Adrenal gland (tissue), 12 donors: ENCODE data around the gene TCP11. TPM values are rescaled to one million over a fixed set of nuclear protein-coding genes. Genes with fewer than 3 reads are reported as not detected.

ENCODE experiments used
- DNase-seq, 7 donors: peaks; one replicate each; pipeline ENCODE4 v3.0.0-alpha.2; 2019 to 2020
- H3K27ac ChIP-seq, 5 donors: fragments of 200-600 bp; sonication (generic) in 4 of 5; 1 replicate in 3 of 5; 2 replicates in 2 of 5; pipeline versions ENCODE4 v1.5.1 to v1.8.0; 2016 to 2020; ENCODE audit warnings: mild to moderate bottlenecking in 1 of 5
- H3K27me3 ChIP-seq: fragments of 200-600 bp; 2 replicates; pipeline ENCODE4 v1.8.0; 2021
- H3K36me3 ChIP-seq, 2 donors: fragments of 200-600 bp; replicated peaks in 1 of 2; 1 replicate in 1 of 2; 2 replicates in 1 of 2; pipeline versions ENCODE4 v1.5.1 to v1.8.0; 2018 to 2022
- H3K4me1 ChIP-seq, 2 donors: fragments of 200-600 bp; replicated peaks in 1 of 2; 1 replicate in 1 of 2; 2 replicates in 1 of 2; pipeline versions ENCODE4 v1.5.1 to v1.8.0; 2018 to 2021
- H3K4me3 ChIP-seq, 4 donors: fragments of 200-600 bp; sonication (generic) in 3 of 4; one replicate each; pipeline ENCODE4 v1.5.1; 2016 to 2018
- H3K9me3 ChIP-seq, 3 donors: fragments of 200-600 bp; sonication (generic) in 1 of 3; replicated peaks in 1 of 3; 1 replicate in 2 of 3; 2 replicates in 1 of 3; pipeline versions ENCODE4 v1.5.1 to v1.8.0; 2016 to 2021
- POLR2A ChIP-seq, 2 donors: fragments of 450-650 bp; IDR thresholded peaks; one replicate each; pipeline ENCODE4 v1.6.1; 2017; ENCODE audit warnings: antibody characterized with exemption in 2 of 2, mild to moderate bottlenecking in 2 of 2, moderate library complexity in 1 of 2
- WGBS, 4 donors: extraction: QIAGEN DNeasy Blood & Tissue Kit in 2 of 4; methylation state at CpG; one replicate each; pipeline versions ENCODE4 v1.1.5 to v1.1.7; 2013 to 2017; 5-methylcytosine and 5-hydroxymethylcytosine counted together
- intact Hi-C, 2 donors: fragments of 100-400 bp; cut with DNase I; formaldehyde crosslinking; loops; one replicate each; pipeline versions ENCODE4 v1.14.1 to v1.15.0; 2022 to 2023
- polyA plus RNA-seq, 3 donors: library from polyadenylated mRNA; stranded (reverse); fragments of 200-250 nt in 2 of 3; fragments of 350-450 nt in 1 of 3; fragmentation: Illumina TruSeq in 1 of 3; extraction: RNeasy Lipid Tissue Mini Kit (QIAGEN cat#74804) in 1 of 3; gene quantifications; one replicate each; pipeline ENCODE4 v1.2.3, GENCODE V29; 2013 to 2014
- total RNA-seq, 9 donors: library from RNA; depleted of rRNA in 4 of 9; stranded (reverse); fragments of >200 nt in 4 of 9; fragments of 120-200 nt in 1 of 9; fragmentation: NEBNext Ultra II Directional in 1 of 9; extraction: Animal tissue kit (Norgen Biotek cat#: 25700) in 1 of 9; gene quantifications; one replicate each; pipeline versions ENCODE4 v1.1.0 to v1.2.4, GENCODE V29; 2013 to 2023
- TF ChIP-seq, protein P1 (sequence below), 6 experiments: fragments of 450-650 bp in 4 of 6; fragments of 200-600 bp in 2 of 6; sonication (generic) in 1 of 6; IDR thresholded peaks; 1 replicate in 5 of 6; 2 replicates in 1 of 6; pipeline versions ENCODE4 v1.5.1 to v1.8.0; 2016 to 2021; ENCODE audit warnings: antibody characterized with exemption in 6 of 6, mild to moderate bottlenecking in 2 of 6, moderate library complexity in 1 of 6
- donor health status: healthy with polysubstance abuse.
- donor health status: Bipolar disorder and iron deficiency.
- donor health status: DM: yes; HTN: yes; CAD: no.
- donor health status: DM: no; HTN: no; CAD: no.
- donor health status: DM: no; HTN: no; CAD: no.
- donor health status: DM: yes; HTN: yes; CAD: no.

The TCP11 gene
- total and polyA plus RNA-seq, 12 donors: 0.13 to 0.40 (median 0.28) TPM; not detected in 7

DNA sequence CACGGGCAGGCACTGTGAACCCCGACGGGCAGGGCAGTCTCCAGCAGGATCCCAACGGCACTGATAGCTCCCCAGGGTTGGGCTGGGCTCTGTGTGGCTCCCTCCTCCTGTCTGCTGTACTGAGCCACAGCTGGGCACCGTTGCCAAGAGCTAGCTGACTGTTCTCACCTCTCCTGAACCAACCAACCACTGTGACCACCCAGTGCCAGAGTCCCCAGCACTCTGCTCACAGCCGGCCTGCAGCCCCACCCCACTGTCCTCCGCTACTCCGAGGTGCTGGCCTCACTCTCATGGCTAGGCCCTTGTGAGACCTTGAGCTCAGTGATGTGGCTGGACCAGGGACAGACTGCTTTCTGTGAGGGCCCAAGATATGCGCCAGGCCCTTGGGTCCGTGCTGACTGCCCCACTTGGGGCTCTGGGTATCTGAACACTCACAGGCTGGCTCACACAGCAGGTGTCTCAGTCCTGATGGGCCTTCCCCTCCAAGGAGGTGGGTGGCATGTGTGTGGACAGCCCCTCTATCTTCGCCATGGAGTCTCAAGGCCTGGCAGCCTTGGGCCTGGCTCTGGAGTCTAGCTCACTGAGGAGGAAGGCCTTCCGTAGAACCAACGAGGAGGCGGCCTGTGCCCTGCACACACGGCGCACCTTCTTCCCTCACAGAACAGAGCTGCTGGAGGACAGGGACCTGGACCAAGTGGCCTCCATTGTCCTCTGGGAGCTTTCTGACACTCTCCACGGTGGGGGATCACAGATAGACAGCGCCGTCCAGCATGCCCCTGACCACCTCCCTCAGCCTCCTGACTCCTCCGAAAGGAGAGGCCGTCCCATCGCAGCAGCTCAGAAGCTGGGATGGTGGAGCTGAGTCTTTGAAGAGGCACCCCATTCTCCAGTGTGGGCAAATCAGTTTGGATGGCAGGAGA lies 53.5 kb downstream of the TCP11 start:
- DNase-seq: peak in 6 of 7 donors; percentile 58 to 70 (median 64)
- peaks cover 15 to 26% of the 10 kb centered on the region in 2 donors for H3K4me1 ChIP-seq
- no peaks in the 10 kb centered on the region for H3K27me3 ChIP-seq
- H3K4me3 ChIP-seq: no peak overlapping the region
- intact Hi-C loops: no loop called here
- no peaks in the 10 kb centered on the region for H3K9me3 ChIP-seq
- peaks cover 0 to 86% of the 10 kb centered on the region in 2 donors for H3K36me3 ChIP-seq
- WGBS, 4 donors: 61 to 73% (median 69%) methylated on average over 10 to 22 of the region's 22 CpGs
- TF ChIP-seq, protein P1, sequence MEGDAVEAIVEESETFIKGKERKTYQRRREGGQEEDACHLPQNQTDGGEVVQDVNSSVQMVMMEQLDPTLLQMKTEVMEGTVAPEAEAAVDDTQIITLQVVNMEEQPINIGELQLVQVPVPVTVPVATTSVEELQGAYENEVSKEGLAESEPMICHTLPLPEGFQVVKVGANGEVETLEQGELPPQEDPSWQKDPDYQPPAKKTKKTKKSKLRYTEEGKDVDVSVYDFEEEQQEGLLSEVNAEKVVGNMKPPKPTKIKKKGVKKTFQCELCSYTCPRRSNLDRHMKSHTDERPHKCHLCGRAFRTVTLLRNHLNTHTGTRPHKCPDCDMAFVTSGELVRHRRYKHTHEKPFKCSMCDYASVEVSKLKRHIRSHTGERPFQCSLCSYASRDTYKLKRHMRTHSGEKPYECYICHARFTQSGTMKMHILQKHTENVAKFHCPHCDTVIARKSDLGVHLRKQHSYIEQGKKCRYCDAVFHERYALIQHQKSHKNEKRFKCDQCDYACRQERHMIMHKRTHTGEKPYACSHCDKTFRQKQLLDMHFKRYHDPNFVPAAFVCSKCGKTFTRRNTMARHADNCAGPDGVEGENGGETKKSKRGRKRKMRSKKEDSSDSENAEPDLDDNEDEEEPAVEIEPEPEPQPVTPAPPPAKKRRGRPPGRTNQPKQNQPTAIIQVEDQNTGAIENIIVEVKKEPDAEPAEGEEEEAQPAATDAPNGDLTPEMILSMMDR (IDR thresholded peaks at IDR 0.05): no peak
- TF ChIP-seq POLR2A (IDR thresholded peaks at IDR 0.05): no peak
- peak overlapping the region in 4 of 5 donors; percentile 32 to 86 (median 38) for H3K27ac ChIP-seq

DNA sequence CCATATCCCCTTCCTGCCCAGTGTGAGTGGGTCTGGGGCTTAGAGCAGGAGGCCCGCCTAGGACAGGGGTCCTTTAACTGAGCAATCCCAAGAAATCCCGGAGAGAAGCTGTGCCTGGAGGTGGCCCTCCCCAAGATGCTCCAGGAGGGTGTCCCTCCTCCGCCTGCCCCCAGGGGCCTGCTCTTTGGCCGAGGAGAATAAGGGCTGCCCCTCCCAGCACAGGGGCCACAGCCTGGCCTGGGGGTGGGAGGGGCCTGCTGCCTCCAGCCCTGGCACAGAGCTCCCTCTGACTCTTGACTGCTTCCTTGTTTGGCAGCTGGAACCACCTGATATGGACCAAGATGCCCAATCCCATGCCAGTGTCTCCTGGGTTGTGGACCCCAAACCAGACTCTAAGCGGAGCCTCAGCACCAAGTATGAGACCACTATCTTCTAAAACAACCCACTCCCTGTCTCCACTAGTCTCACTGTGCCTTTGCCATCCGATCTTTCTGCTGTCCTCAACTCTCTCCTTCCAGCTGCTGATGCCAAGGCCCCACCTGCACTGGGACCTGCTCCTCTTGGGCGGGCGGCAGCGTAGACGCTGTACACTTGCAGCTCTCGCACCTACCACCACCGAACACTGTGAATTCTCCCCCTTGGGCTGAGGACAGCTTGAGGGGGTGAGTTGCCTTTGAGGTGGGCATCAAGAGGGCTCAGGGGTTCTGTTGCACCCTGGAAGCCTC lies 54.3 kb downstream of the TCP11 start:
- H3K9me3 ChIP-seq: no peaks in the 10 kb centered on the region
- DNase-seq: peak in 1 of 7 donors; percentile 47
- no peaks in the 10 kb centered on the region for H3K27me3 ChIP-seq
- peaks cover 0 to 94% of the 10 kb centered on the region in 2 donors for H3K36me3 ChIP-seq
- peaks cover 15 to 33% of the 10 kb centered on the region in 2 donors for H3K4me1 ChIP-seq
- 93 to 97% (median 94%) methylated on average over 8 to 12 of the region's 12 CpGs for WGBS, 4 donors
- TF ChIP-seq, protein P1 (IDR thresholded peaks at IDR 0.05): no peak
- no peak for TF ChIP-seq POLR2A (IDR thresholded peaks at IDR 0.05)
- intact Hi-C loops: no loop called here
- H3K4me3 ChIP-seq: no peak overlapping the region
- H3K27ac ChIP-seq: peak overlapping the region in 3 of 5 donors; percentile 2 to 86 (median 41)

DNA sequence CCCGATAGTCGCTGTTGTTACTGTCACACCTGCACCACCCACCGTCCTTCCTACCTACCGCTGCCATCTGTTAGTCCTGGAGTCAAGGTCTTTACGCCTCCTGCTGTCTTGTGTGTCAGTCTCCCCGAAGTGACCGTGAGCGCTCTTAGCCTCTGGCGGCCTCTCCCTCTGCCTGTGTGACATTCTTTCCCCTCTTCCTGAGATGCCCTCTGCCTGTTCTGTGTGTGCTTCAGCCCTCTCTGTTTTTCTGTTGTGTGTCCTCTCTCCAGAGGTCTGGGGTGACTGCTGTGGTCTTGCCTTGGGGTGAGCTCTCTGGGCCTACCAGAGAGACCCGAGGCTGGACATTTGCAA lies 54.9 kb downstream of the TCP11 start:
- intact Hi-C loops: no loop called here
- H3K27ac ChIP-seq: peak overlapping the region in 2 of 5 donors; percentile 29 to 41
- WGBS, 4 donors: 88 to 98% (median 90%) methylated on average over 10 of the region's 10 CpGs

More for the DNA sequence above, 54.9 kb downstream of the TCP11 start:
- Histone ChIP-seq H3K27me3 (no peaks in the 10 kb centered on the region), H3K4me1 (peaks cover 15 to 36% of the 10 kb centered on the region in 2 donors), H3K9me3 (no peaks in the 10 kb centered on the region), H3K4me3 (no peak overlapping the region), H3K36me3 (peaks cover 0 to 95% of the 10 kb centered on the region in 2 donors)
- TF ChIP-seq POLR2A (IDR thresholded peaks at IDR 0.05): no peak
- TF ChIP-seq, protein P1 (IDR thresholded peaks at IDR 0.05): no peak
- DNase-seq: peak in 1 of 7 donors; percentile 45
